A204.1 (cell line): ENCODE data around the gene PTCD3.

Source experiments
- FAIRE-seq: peaks from 2 replicates; lab custom pipeline; 2012; peaks lifted over from hg19 to GRCh38; lab: Jason Lieb, UNC

PTCD3 gene

GRCh38 chr2:86143926-86144685 lies 38.1 kb downstream of the PTCD3 start:
- no peak for FAIRE-seq

- no peak for FAIRE-seq
Measured at GRCh38 chr2:86147793-86148192, 41.8 kb downstream of the PTCD3 start.

GRCh38 chr2:86150502-86150901 lies 44.5 kb downstream of the PTCD3 start:
- no peak for FAIRE-seq

- FAIRE-seq = no peak
Measured at GRCh38 chr2:86157009-86157556, 51.0 kb downstream of the PTCD3 start.

- FAIRE-seq = no peak
Measured at GRCh38 chr2:86158286-86158685, 52.3 kb downstream of the PTCD3 start.

GRCh38 chr2:86160156-86160952 lies 54.3 kb downstream of the PTCD3 start:
- no peak for FAIRE-seq

GRCh38 chr2:86170449-86170848 lies 64.4 kb downstream of the PTCD3 start:
- FAIRE-seq = no peak

- FAIRE-seq = no peak
Measured at GRCh38 chr2:86171295-86171694, 65.3 kb downstream of the PTCD3 start.

- FAIRE-seq = no peak
Measured at GRCh38 chr2:86172610-86173009, 66.6 kb downstream of the PTCD3 start.

- no peak for FAIRE-seq
Measured at GRCh38 chr2:86174445-86174844, 68.4 kb downstream of the PTCD3 start.

- no peak for FAIRE-seq
Measured at GRCh38 chr2:86175828-86176227, 69.8 kb downstream of the PTCD3 start.

GRCh38 chr2:86176597-86176996 lies 70.6 kb downstream of the PTCD3 start:
- no peak for FAIRE-seq

- no peak for FAIRE-seq
Measured at GRCh38 chr2:86185517-86186212, 79.6 kb downstream of the PTCD3 start.

- no peak for FAIRE-seq
Measured at GRCh38 chr2:86186431-86186830, 80.4 kb downstream of the PTCD3 start.

- no peak for FAIRE-seq
Measured at GRCh38 chr2:86189782-86190416, 83.9 kb downstream of the PTCD3 start.
